ENCODE results near the gene WLS. TPM values are rescaled to one million over a fixed set of nuclear protein-coding genes. Genes with fewer than 3 reads are reported as not detected.

Gene WLS
- total RNA-seq, 4 donors from 2014 or later = 37.8 to 56.3 (median 48.7) TPM

GRCh38 chr1:68204977-68205630 lies 27.2 kb downstream of the WLS start:
- intact Hi-C loops (cut with DNase I; ENCODE audit: low total_unique reads) = no loop called here
- no peak for DNase-seq (ENCODE audit: low spot score in 2 of 2)
- TF ChIP-seq CTCF (IDR thresholded peaks at IDR 0.05) = no peak
- no peak for TF ChIP-seq POLR2A (IDR thresholded peaks at IDR 0.05)
- H3K4me3 ChIP-seq (ENCODE audit: low read depth, poor library complexity, severe bottlenecking) = no peak overlapping the region
- 53 to 57% methylated on average over 4 of the region's 4 CpGs for WGBS, 2 donors

- TF ChIP-seq CTCF (IDR thresholded peaks at IDR 0.05) (no peak), POLR2A (IDR thresholded peaks at IDR 0.05) (no peak)
- WGBS, 2 donors = 72 to 79% methylated on average over 5 of the region's 5 CpGs
- no peak for DNase-seq (ENCODE audit: low spot score in 2 of 2)
- H3K4me3 ChIP-seq (ENCODE audit: low read depth, poor library complexity, severe bottlenecking) = no peak overlapping the region
- intact Hi-C loops (cut with DNase I; ENCODE audit: low total_unique reads) = no loop called here
These were observed 30.0 kb downstream of the WLS start for GRCh38 chr1:68202239-68202832.

- no peak overlapping the region for H3K4me3 ChIP-seq (ENCODE audit: low read depth, poor library complexity, severe bottlenecking)
These were observed 30.6 kb downstream of the WLS start for GRCh38 chr1:68201546-68202238.

GRCh38 chr1:68199603-68200002 lies 32.7 kb downstream of the WLS start:
- no peak overlapping the region for H3K4me3 ChIP-seq (ENCODE audit: low read depth, poor library complexity, severe bottlenecking)
- intact Hi-C loops (cut with DNase I; ENCODE audit: low total_unique reads) = no loop called here
- no peak for DNase-seq (ENCODE audit: low spot score in 2 of 2)
- TF ChIP-seq CTCF (IDR thresholded peaks at IDR 0.05) = no peak
- TF ChIP-seq POLR2A (IDR thresholded peaks at IDR 0.05) = no peak
- WGBS, 2 donors = 92 to 93% methylated on average over 2 of the region's 2 CpGs

More at GRCh38 chr1:68201546-68202238, 30.6 kb downstream of the WLS start:
- intact Hi-C loops (cut with DNase I; ENCODE audit: low total_unique reads) = no loop called here
- WGBS, 2 donors = 44 to 54% methylated on average over 7 of the region's 7 CpGs
- DNase-seq (ENCODE audit: low spot score in 2 of 2) = no peak
- no peak for TF ChIP-seq CTCF (IDR thresholded peaks at IDR 0.05)
- no peak for TF ChIP-seq POLR2A (IDR thresholded peaks at IDR 0.05)

- no peak overlapping the region for H3K4me3 ChIP-seq (ENCODE audit: low read depth, poor library complexity, severe bottlenecking)
- no peak for TF ChIP-seq POLR2A (IDR thresholded peaks at IDR 0.05)
- no peak for TF ChIP-seq CTCF (IDR thresholded peaks at IDR 0.05)
- intact Hi-C loops (cut with DNase I; ENCODE audit: low total_unique reads) = no loop called here
- 50 to 66% methylated on average over 2 of the region's 2 CpGs for WGBS, 2 donors
- no peak for DNase-seq (ENCODE audit: low spot score in 2 of 2)
These were observed 33.6 kb downstream of the WLS start for GRCh38 chr1:68198752-68199151.

All from lower leg skin (tissue), 4 donors.